A549 (cell line): Measurements from ENCODE around the gene ODR4.

Source experiments
- POLR2A ChIP-seq: IDR thresholded peaks from 2 replicates; pipeline ENCODE4 v1.6.1; 2012; ENCODE audit warnings: mild to moderate bottlenecking, low read length
- TF ChIP-seq, protein P1 (sequence below): fragments of >200 bp; sonication (Bioruptor Twin); formaldehyde crosslinking; IDR thresholded peaks from 3 replicates; pipeline ENCODE4 v1.5.1; 2016

DNA sequence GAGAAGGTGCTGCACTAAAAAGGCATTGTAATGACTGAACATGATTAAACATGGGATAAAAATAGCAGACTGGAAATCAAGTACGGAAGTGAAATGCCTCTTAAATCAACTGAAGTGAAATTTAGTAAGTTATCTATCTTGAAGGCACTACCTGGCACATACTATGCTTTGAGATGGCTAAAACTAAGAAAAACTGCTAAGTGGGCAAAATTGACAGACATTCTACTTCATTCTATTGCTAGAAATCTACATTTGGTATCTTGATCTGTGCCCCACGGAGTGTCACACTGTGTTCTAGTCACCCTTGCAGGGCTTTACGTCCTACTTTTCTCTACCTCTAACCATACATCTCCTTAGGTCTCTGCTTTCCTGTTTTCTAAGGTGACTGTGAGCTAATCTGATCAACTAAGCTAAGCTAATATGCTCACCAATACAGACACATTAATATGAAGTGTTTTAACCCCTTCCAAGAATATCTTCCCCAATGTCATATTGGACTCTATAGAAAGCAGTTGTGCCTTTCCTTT lies 81.2 kb downstream of the ODR4 start:
- no peak for TF ChIP-seq POLR2A
- TF ChIP-seq, protein P1, sequence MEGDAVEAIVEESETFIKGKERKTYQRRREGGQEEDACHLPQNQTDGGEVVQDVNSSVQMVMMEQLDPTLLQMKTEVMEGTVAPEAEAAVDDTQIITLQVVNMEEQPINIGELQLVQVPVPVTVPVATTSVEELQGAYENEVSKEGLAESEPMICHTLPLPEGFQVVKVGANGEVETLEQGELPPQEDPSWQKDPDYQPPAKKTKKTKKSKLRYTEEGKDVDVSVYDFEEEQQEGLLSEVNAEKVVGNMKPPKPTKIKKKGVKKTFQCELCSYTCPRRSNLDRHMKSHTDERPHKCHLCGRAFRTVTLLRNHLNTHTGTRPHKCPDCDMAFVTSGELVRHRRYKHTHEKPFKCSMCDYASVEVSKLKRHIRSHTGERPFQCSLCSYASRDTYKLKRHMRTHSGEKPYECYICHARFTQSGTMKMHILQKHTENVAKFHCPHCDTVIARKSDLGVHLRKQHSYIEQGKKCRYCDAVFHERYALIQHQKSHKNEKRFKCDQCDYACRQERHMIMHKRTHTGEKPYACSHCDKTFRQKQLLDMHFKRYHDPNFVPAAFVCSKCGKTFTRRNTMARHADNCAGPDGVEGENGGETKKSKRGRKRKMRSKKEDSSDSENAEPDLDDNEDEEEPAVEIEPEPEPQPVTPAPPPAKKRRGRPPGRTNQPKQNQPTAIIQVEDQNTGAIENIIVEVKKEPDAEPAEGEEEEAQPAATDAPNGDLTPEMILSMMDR = no peak
